ENCODE measurements around the gene WDR87. TPM values are rescaled to one million over a fixed set of nuclear protein-coding genes. Genes with fewer than 3 reads are reported as not detected.

WDR87 gene
- total RNA-seq (2014; rRNA removed; shearing (Covaris generic)) = not detected in 2 replicates

GRCh38 chr19:37905946-37906868, at the start of gene WDR87:
Gene WDR87, minus strand, starts transcription at chr19:37906594. Its CDS starts 8,355 bp downstream, at chr19:37898239.
- peak; percentile 46 for DNase-seq (ENCODE audit: low spot score)
- in situ Hi-C loops (cut with HindIII; ENCODE audit: low sequenced_read_pairs) = no loop called here

- no peak for DNase-seq (ENCODE audit: low spot score)
- in situ Hi-C loops (cut with HindIII; ENCODE audit: low sequenced_read_pairs) = no loop called here
Observed at GRCh38 chr19:37955986-37956385, 49.6 kb upstream of the WDR87 start.

- no peak for DNase-seq (ENCODE audit: low spot score)
- in situ Hi-C loops (cut with HindIII; ENCODE audit: low sequenced_read_pairs) = no loop called here
Observed at GRCh38 chr19:37954421-37954874, 48.1 kb upstream of the WDR87 start.

- DNase-seq (ENCODE audit: low spot score) = no peak
- in situ Hi-C loops (cut with HindIII; ENCODE audit: low sequenced_read_pairs) = no loop called here
Observed at GRCh38 chr19:37953918-37954303, 47.5 kb upstream of the WDR87 start.

GRCh38 chr19:37953171-37953917, 47.0 kb upstream of the WDR87 start:
- in situ Hi-C loops (cut with HindIII; ENCODE audit: low sequenced_read_pairs) = no loop called here

GRCh38 chr19:37951816-37952210, 45.4 kb upstream of the WDR87 start:
- no peak for DNase-seq (ENCODE audit: low spot score)
- in situ Hi-C loops (cut with HindIII; ENCODE audit: low sequenced_read_pairs) = no loop called here

More at GRCh38 chr19:37953171-37953917, 47.0 kb upstream of the WDR87 start:
- DNase-seq (ENCODE audit: low spot score) = no peak

- in situ Hi-C loops (cut with HindIII; ENCODE audit: low sequenced_read_pairs) = no loop called here
- peak; percentile 89 for DNase-seq (ENCODE audit: low spot score)
Observed at GRCh38 chr19:37950471-37951175, 44.2 kb upstream of the WDR87 start.

GRCh38 chr19:37948362-37948761, 42.0 kb upstream of the WDR87 start:
- DNase-seq (ENCODE audit: low spot score) = no peak
- in situ Hi-C loops (cut with HindIII; ENCODE audit: low sequenced_read_pairs) = no loop called here

- DNase-seq (ENCODE audit: low spot score) = no peak
- in situ Hi-C loops (cut with HindIII; ENCODE audit: low sequenced_read_pairs) = no loop called here
Observed at GRCh38 chr19:37947778-37948177, 41.4 kb upstream of the WDR87 start.

GRCh38 chr19:37946132-37946531, 39.7 kb upstream of the WDR87 start:
- in situ Hi-C loops (cut with HindIII; ENCODE audit: low sequenced_read_pairs) = no loop called here

GRCh38 chr19:37943480-37943879, 37.1 kb upstream of the WDR87 start:
- DNase-seq (ENCODE audit: low spot score) = no peak
- in situ Hi-C loops (cut with HindIII; ENCODE audit: low sequenced_read_pairs) = no loop called here

More at GRCh38 chr19:37946132-37946531, 39.7 kb upstream of the WDR87 start:
- no peak for DNase-seq (ENCODE audit: low spot score)

GRCh38 chr19:37942516-37942902, 36.1 kb upstream of the WDR87 start:
- in situ Hi-C loops (cut with HindIII; ENCODE audit: low sequenced_read_pairs) = no loop called here
- DNase-seq (ENCODE audit: low spot score) = no peak

- in situ Hi-C loops (cut with HindIII; ENCODE audit: low sequenced_read_pairs) = no loop called here
- DNase-seq (ENCODE audit: low spot score) = no peak
Observed at GRCh38 chr19:37941782-37942515, 35.6 kb upstream of the WDR87 start.

GRCh38 chr19:37938353-37938752, 32.0 kb upstream of the WDR87 start:
- DNase-seq (ENCODE audit: low spot score) = no peak
- in situ Hi-C loops (cut with HindIII; ENCODE audit: low sequenced_read_pairs) = no loop called here

GRCh38 chr19:37936886-37937285, 30.5 kb upstream of the WDR87 start:
- DNase-seq (ENCODE audit: low spot score) = no peak
- in situ Hi-C loops (cut with HindIII; ENCODE audit: low sequenced_read_pairs) = no loop called here

- in situ Hi-C loops (cut with HindIII; ENCODE audit: low sequenced_read_pairs) = no loop called here
- DNase-seq (ENCODE audit: low spot score) = no peak
Observed at GRCh38 chr19:37936166-37936565, 29.8 kb upstream of the WDR87 start.

- in situ Hi-C loops (cut with HindIII; ENCODE audit: low sequenced_read_pairs) = no loop called here
- no peak for DNase-seq (ENCODE audit: low spot score)
Observed at GRCh38 chr19:37935341-37935740, 28.9 kb upstream of the WDR87 start.

GRCh38 chr19:37933937-37934358, 27.6 kb upstream of the WDR87 start:
- in situ Hi-C loops (cut with HindIII; ENCODE audit: low sequenced_read_pairs) = no loop called here
- DNase-seq (ENCODE audit: low spot score) = no peak
